NCI-H1417 treated with DMSO at 0.1 percent for 48 hours (cell line): ENCODE measurements around the gene GRM5.
"Not testable (repeated sequence)": the region's sequence is repeated elsewhere in the genome, so short reads cannot be mapped to it uniquely, and the experiment has no call there.

ENCODE experiments used
- DNase-seq: peaks from one replicate; lab custom pipeline; 2025; lab: John Stamatoyannopoulos, UW

Gene GRM5

DNA sequence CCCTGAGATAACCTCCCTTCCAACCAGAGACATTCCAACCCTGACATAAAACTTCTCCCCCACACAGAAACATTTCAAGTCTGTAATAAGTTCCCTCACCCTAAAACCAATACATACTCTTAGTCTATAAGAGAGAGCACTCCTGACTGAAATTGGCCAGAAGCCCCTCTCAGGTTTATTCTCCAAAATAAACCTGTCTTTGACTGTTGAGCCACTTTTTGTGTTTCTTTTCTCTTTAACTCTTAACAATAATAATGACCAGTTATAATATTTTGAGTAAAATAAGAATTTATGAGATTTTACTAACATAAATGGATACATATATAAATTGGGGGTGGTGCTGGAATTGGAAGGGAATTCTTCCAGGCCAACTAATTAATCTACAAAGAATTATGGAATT is 93.6 kb downstream of the GRM5 start:
- DNase-seq, result no peak

DNA sequence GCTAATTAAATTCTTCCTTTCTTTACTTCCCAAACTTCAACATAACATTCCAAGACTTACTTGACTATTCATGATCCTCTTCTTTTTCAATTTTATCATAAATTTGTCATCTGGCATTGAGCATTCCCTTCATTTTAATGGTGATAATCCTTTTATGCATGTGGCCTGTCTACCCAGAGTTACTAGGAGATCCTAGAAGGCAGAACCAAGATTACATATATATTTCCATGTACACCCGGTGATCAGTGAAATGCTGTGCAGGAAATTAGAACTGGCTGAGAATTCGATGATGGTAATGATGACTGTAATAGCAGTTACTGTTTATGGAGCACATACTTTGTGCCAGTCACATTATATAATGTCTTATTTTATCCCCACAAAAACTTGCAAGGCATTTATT is 104.2 kb downstream of the GRM5 start:
- not testable (repeated sequence) for DNase-seq

DNA sequence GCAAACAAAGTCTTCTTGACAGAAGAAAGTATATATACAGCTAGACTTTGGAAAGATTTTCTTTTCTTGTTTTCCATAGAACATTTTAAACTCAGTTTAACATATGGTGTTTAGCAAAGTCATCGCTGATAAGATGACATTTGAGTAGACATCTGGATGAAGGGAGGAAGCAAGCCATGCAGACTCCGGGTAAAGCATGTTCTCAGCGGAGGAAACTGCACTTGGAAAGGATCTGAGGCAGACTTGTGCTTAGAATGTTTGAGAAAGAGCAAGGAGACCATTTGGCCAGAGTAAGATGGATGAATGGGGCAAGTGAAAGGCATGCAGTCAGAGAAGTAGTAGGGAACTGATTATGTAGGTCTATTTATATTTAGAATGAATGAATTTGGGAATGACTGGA is 105.9 kb downstream of the GRM5 start:
- not testable (repeated sequence) for DNase-seq

- DNase-seq, result no peak
Measured at GRCh38 chr11:88950975-88951374, 114.8 kb downstream of the GRM5 start.

DNA sequence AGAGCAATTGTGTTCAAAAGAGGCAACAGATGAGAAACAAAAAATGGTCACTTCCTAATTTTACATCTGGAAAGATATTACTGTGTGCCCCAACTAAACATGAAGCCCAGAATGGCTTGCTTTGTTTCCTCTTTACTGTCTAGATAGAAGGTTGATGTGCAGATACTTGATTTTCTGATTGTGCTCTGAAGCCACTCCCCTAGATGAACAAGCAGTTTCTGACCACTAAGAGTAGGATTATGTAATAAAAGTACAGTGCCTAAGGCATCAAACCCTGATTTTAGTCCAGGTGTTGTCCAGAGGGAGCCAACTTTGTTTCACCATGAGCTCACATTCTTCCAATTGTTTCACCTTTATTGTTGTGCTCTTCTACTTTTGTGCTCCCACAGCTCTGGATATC is 116.9 kb downstream of the GRM5 start:
- DNase-seq, result not testable (repeated sequence)

DNA sequence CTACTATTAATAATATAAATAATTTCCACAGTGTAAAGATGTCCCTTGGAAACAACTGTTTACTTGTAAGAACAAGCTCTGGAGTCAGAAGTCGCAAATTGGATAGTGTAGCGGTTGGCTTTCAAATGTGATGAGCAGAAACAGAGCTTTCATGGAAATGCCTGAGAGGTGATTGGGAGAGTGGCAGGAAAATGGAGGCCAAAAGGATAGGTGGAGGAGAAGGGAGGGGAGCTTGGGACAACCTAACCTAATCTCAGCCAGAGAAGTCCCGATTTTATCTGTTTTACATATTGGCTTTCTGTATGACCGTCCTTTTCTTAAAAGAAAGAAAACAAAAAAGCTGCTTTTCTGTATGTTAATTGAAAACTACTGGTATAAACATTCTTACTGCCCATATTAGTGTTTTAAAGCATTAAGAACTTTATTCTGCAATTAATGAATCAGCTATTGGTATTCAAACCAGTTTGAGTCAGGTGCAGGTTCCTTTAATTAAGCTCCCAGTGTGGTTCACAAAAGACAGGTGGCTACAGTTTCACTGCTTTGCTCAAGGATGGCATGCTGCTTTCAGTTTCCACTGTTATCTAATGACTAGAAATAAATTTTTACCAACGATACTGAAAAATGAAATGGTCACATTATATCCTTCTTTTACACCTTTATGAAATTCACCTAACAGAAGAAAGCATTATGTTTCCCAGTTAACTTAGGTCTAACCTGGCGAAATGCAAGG is 117.8 kb downstream of the GRM5 start:
- DNase-seq, result not testable (repeated sequence)

DNA sequence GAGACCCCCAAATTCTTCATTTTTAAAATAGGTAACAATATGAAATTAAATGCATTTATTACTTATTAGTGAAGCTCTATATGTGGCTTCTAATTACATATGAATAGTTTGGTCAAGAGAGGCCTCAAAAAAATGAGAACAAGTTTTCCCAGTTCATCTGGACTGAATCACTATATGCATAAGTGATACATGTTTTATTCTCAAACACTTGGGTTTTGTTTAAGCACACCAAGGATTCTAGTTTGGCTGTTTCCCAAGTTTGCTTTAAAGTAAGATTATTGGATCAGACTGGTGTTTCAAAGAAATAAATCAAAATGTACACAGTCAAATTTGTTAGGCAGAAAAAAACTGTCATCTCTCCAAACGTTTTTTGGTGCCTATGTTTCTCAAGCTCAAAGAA is 136.1 kb downstream of the GRM5 start:
- DNase-seq, result not testable (repeated sequence)

GRCh38 chr11:88917065-88917464 is 148.7 kb downstream of the GRM5 start:
- DNase-seq, result not testable (repeated sequence)

GRCh38 chr11:88909500-88909899 is 156.3 kb downstream of the GRM5 start:
- DNase-seq, result no peak

- not testable (repeated sequence) for DNase-seq
Measured at GRCh38 chr11:88901436-88901835, 164.3 kb downstream of the GRM5 start.

- DNase-seq, result not testable (repeated sequence)
Measured at GRCh38 chr11:88888855-88889254, 176.9 kb downstream of the GRM5 start.

DNA sequence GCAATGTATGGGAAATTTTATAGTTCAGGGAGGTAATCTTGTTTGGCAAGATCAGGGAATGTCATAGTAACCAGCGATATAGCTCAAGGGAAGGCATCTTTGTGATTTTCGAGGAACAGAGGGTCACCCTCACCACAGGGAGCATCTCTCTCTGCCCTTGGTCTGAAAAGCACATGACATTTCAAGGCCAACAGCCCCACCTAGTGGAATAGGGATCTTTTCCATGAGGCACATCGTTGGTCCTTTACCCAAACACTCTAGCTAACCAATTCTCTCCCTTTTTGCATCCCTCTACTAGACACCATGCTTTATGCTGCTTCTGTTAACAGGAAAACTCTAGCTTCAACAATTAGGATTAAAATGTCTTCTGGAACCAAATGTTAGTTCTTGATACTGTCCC is 179.0 kb downstream of the GRM5 start:
- DNase-seq, result no peak

- DNase-seq, result not testable (repeated sequence)
Measured at GRCh38 chr11:88882800-88883199, 183.0 kb downstream of the GRM5 start.

- peak; percentile 93 for DNase-seq
Measured at GRCh38 chr11:88861618-88862017, 204.2 kb downstream of the GRM5 start.

DNA sequence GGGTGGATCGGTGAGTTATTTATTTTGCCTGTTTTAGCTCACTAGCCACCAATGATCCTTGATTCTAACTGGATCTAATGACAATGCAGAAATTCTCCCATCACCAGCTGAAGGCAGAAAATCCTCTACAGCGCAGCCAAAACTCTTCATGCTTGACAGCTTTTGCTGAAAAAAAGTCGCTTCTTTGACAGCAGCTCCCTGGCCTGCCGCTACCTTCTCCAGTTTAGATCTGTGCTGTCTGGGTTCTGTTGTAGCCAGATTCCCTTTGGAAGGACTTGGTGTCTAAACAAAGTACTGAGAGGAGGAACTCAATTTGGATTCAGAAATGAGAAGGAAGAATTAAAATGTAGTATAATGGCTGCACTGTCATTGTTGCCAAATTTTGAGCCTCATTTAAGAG is 205.4 kb downstream of the GRM5 start:
- DNase-seq, result not testable (repeated sequence)

DNA sequence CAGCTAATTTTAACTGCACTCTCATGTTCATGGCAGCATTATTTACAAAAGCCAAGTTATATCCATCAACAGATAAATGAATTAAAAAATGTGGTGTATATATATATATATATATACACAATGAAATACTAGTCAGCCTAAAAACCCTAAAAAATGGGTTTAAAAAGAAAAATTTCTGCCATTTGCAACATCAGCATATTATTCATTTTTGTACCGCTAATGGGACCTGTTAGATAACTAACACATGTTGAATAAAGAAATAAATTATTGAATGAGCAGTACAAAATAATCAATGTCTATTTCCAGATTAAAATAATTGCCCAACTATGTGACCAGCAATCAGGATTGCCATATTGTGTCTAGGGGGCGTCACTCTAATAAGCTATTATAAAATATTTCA is 211.8 kb downstream of the GRM5 start:
- DNase-seq, result not testable (repeated sequence)

DNA sequence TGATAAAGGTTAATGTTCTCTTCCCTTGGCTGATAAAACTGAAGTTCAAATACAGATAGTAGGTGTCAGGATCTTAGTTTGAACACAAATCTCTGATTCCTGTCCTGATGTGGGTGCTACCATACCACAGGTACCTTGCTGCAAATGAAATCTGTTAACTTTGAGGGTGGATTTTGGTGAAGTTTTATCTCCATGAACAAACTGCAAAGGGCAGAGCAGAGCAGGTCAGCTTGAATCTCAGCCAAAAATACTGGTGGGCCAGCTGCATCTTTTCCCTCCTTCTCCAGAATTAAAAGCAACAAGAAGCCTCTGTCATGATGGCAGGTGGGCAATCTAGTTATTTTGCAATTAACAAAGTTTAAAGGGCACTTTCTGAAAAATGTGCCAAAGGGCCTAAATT is 214.2 kb downstream of the GRM5 start:
- DNase-seq, result not testable (repeated sequence)

GRCh38 chr11:88849773-88850172 is 216.0 kb downstream of the GRM5 start:
- not testable (repeated sequence) for DNase-seq

DNA sequence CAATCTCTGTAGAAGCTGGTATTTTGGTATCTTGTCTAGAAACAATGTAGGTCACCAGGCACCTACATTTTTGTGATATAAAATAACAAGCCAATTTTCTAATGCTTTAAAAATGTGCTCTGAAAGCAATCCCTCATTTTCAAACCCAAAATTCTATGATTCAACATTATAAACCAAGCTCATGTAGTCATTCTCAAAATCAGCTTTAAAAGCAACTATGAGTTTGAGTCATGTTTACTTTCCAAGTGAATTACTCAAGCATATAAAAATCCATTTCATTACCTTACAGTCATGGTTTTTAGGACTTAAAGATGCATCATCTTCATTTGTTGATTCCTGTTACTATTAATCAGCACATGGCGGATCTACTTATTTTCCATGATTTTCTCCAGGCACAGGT is 216.4 kb downstream of the GRM5 start:
- DNase-seq, result no peak

DNA sequence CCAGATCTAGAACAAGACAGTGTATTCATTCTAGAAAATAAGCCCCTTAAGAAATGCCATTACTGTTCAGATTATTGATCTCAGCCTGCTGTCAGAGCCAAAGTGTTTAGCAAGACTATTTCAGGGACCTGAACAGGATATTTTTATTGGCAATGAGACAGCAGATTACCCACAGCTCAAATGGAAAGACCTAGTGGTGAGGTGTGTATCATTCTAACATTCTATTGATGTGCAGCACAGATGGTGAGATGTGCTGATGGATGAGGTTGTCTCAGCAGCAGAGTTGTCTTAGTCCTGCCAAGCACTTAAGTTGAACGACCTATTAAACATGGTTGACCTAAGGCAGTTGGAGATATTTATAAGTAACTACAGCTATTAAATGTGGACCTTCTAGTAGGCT is 219.5 kb downstream of the GRM5 start:
- not testable (repeated sequence) for DNase-seq

GRCh38 chr11:88844941-88845340 is 220.8 kb downstream of the GRM5 start:
- DNase-seq, result not testable (repeated sequence)

- not testable (repeated sequence) for DNase-seq
Measured at GRCh38 chr11:88843766-88844426, 221.9 kb downstream of the GRM5 start.

DNA sequence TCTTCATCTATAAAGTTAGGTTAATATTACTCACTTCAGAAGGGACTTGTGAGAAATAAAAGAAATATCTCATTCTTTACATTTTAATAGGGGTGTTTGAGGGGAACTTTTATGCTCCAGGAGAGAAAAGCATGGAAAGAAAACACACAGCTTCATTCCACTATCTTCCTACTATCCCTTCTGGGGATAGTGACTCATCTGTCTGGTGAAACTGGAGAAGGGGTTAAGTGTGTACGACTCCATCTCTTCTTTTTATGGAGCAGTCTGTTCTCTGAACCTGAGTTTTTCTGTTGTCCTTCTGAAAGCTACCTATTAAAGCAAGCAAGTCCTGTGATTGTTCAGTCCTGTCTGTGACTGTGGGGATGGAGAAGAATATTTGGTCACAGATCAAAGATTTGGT is 227.6 kb downstream of the GRM5 start:
- not testable (repeated sequence) for DNase-seq

DNA sequence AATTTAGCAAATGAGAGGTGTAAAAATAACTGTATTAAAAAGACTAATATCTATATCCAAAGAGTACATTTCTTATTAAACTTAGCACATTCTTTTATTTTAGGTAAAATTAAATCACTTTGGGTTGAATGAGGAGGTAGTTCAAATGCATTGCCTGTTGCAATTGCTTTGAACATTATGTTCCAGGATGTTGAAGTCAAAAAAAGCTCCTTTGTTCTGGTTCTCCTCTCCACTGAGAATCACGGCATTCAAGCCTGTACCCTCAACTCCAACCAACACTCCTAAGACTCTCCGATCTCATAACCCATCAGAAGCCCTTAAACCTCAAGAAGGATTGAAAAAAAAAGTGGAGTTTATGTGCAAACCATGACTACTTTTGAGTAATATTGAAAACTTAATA is 230.1 kb downstream of the GRM5 start:
- DNase-seq, result not testable (repeated sequence)
